ENCODE measurements around the gene THSD4.

GRCh38 chr15:71592203-71592602 lies 476.9 kb downstream of the THSD4 start:
- no peak for TF ChIP-seq CTCF (IDR thresholded peaks at IDR 0.05; ENCODE audit: insufficient read depth, low read length)
- TF ChIP-seq POLR2AphosphoS5 (IDR thresholded peaks at IDR 0.05; ENCODE audit: low read depth) = no peak
- no peak for TF ChIP-seq GABPA (IDR thresholded peaks at IDR 0.05; ENCODE audit: low read depth)
- TF ChIP-seq REST (IDR thresholded peaks at IDR 0.05; ENCODE audit: insufficient replicate concordance, low read depth) = no peak
- no peak for TF ChIP-seq SPI1 (IDR thresholded peaks at IDR 0.05; ENCODE audit: borderline replicate concordance, low read depth)

Data from HL-60 (cell line).